ENCODE results near the gene ARAP1. TPM values are rescaled to one million over a fixed set of nuclear protein-coding genes. Genes with fewer than 3 reads are reported as not detected.

ARAP1 gene
- total and polyA plus RNA-seq, 10 donors: 76.7 to 365 (median 270) TPM

DNA sequence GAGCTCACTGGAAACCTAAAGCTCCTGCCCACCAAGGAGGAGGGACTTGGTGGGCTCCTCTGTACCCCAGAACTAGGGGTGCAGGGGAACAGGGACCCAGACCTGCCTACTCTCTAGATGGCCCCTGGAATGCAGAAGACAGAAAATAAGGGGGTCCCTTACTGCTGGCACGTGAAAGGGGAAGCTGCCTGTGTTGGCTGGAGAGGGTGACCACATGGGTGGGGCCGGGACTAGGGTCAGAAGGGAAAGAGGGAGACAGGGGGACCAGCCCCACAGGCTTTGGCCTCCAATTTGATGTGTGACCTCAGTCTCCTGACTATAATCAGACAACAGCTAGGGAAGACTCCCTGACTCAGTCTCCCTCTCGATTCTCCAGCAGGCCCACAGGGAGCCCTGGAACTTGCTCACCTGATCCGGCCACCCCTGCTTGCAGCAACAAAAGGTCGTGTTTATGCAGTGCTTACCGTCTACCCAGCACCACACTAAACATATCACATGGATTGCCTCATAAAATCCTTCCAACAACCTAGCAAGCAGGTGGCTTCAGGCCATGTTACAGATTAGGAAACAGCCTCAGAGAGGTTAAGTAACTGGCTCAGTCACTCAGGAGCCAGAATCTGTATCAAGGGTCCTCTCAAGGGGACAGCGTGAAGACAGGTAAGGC is 10.2 kb downstream of the ARAP1 start:
- H3K4me1 ChIP-seq: peaks cover 74 to 100% (median 98%) of the 10 kb centered on the region in 6 donors
- TF ChIP-seq, protein P1, sequence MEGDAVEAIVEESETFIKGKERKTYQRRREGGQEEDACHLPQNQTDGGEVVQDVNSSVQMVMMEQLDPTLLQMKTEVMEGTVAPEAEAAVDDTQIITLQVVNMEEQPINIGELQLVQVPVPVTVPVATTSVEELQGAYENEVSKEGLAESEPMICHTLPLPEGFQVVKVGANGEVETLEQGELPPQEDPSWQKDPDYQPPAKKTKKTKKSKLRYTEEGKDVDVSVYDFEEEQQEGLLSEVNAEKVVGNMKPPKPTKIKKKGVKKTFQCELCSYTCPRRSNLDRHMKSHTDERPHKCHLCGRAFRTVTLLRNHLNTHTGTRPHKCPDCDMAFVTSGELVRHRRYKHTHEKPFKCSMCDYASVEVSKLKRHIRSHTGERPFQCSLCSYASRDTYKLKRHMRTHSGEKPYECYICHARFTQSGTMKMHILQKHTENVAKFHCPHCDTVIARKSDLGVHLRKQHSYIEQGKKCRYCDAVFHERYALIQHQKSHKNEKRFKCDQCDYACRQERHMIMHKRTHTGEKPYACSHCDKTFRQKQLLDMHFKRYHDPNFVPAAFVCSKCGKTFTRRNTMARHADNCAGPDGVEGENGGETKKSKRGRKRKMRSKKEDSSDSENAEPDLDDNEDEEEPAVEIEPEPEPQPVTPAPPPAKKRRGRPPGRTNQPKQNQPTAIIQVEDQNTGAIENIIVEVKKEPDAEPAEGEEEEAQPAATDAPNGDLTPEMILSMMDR (IDR thresholded peaks at IDR 0.05 in 8 of 11, conservative IDR thresholded peaks at IDR 0.05 in 3 of 11): no peak
- TF ChIP-seq POLR2AphosphoS5 (IDR thresholded peaks at IDR 0.05) (no peak), POLR2A (IDR thresholded peaks at IDR 0.05) (no peak)
- peaks cover 0 to 10% (median 0%) of the 10 kb centered on the region in 6 donors for H3K36me3 ChIP-seq
- H3K9me3 ChIP-seq: no peaks in the 10 kb centered on the region
- peak overlapping the region in 1 of 8 donors; percentile 64 for H3K4me3 ChIP-seq
- H3K27ac ChIP-seq: peak overlapping the region; percentile 69 to 96 (median 94)
- intact Hi-C loops (cut with DNase I; ENCODE audit: low total_unique reads): no loop called here
- WGBS, 5 donors: 48 to 67% (median 51%) methylated on average over 6 to 7 of the region's 7 CpGs
- DNase-seq: peak; percentile 76
- no peaks in the 10 kb centered on the region for H3K27me3 ChIP-seq (replicated peaks in 1 of 7)

DNA sequence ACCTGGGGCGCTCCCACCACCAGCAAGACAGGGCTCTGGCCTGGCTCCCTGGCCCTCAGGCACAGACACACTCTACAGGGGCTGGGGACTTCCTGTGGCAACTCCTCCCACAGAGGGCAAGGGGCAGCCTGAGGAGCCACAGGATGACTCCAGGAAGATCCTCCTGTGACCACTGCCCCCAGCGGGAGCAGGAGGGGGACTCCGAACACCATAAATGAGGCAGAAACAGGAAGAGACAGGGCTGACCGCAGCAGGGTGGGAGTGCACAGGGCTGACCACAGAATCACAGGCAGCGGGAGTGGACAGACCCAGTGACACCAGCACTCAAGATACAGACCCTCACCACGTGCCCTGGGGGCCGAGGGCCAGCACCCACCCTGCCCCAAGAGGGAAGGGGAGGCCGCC is 10.8 kb downstream of the ARAP1 start:
- Histone ChIP-seq H3K4me3 (peak overlapping the region in 1 of 8 donors; percentile 64), H3K27me3 (replicated peaks in 1 of 7) (no peaks in the 10 kb centered on the region), H3K4me1 (peaks cover 79 to 100% (median 98%) of the 10 kb centered on the region in 6 donors), H3K36me3 (peaks cover 0 to 11% (median 0%) of the 10 kb centered on the region in 6 donors), H3K27ac (peak overlapping the region; percentile 69 to 96 (median 94)), H3K9me3 (no peaks in the 10 kb centered on the region)
- WGBS, 5 donors: 26 to 45% (median 39%) methylated on average over 5 to 8 of the region's 8 CpGs
- DNase-seq: peak; percentile 88
- TF ChIP-seq, protein P1 (IDR thresholded peaks at IDR 0.05 in 8 of 11, conservative IDR thresholded peaks at IDR 0.05 in 3 of 11): peak in 3 of 11 experiments; percentile 7 to 26 (median 14)
- TF ChIP-seq POLR2A (IDR thresholded peaks at IDR 0.05): no peak
- peak; percentile 60 to 67 (median 66) for TF ChIP-seq POLR2AphosphoS5 (IDR thresholded peaks at IDR 0.05)
- intact Hi-C loops (cut with DNase I; ENCODE audit: low total_unique reads): no loop called here

DNA sequence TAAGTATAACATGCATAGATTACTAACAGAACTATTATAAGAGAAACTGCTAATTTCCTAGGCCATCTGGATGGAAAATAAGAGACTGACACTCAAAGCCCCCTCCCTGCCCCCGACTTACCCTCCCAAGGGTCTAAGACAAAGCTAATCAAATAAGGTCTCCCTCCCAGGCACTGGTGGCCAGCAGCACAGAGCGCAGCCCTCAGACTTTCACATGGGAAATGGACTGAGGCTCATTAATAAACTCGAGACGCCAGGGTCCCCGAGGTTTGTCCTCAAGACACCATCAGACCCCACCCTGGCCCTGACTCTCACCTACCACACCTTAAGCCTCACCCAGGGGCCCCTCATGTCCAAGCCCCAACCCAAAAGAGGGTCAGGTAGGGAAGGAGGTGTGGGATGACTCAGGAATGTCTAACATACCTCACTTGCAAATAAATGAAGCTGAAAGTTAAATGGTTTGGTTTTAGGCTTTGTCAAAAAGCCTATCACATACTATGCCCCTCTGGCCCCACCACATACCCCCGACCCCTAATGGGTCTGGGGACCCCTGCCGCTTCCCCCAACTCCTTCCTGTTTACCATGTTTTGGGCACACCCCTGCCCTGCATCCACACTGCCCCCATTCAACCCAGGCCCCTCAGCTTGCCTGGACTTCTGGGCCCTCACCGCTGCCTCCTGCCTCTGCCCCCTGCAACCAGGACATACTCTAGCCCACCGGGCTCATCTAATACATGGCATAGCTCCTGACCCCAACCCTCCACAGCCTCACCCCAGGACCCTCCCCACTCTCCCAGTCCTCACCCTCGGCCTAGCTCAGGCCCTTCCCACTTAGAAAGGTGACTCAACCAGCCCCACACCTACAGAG is 11.4 kb downstream of the ARAP1 start:
- WGBS, 5 donors: 53 to 65% (median 62%) methylated on average over 10 of the region's 10 CpGs
- H3K4me3 ChIP-seq: peak overlapping the region in 1 of 8 donors; percentile 64
- H3K36me3 ChIP-seq: peaks cover 0 to 11% (median 0%) of the 10 kb centered on the region in 6 donors
- H3K27me3 ChIP-seq (replicated peaks in 1 of 7): no peaks in the 10 kb centered on the region
- peak overlapping the region; percentile 69 to 96 (median 94) for H3K27ac ChIP-seq
- intact Hi-C loops (cut with DNase I; ENCODE audit: low total_unique reads): no loop called here
- TF ChIP-seq, protein P1 (IDR thresholded peaks at IDR 0.05 in 8 of 11, conservative IDR thresholded peaks at IDR 0.05 in 3 of 11): no peak
- TF ChIP-seq POLR2A (IDR thresholded peaks at IDR 0.05) (no peak), POLR2AphosphoS5 (IDR thresholded peaks at IDR 0.05) (no peak)
- no peaks in the 10 kb centered on the region for H3K9me3 ChIP-seq
- DNase-seq: peak; percentile 73
- peaks cover 84 to 100% (median 98%) of the 10 kb centered on the region in 6 donors for H3K4me1 ChIP-seq

All from spleen (tissue), 11 donors.